HG03378 (cell line): ENCODE results near the gene APIP.

Experiments
- ATAC-seq: cut with Tn5 transposase; IDR thresholded peaks from one replicate; pipeline ENCODE4 v1.9.1; 2021; ENCODE audit warnings: mild to moderate bottlenecking, moderate library complexity; ENCODE audit not compliant: unreplicated experiment

APIP gene

GRCh38 chr11:34916015-34916842 is at the start of gene APIP, which contains the start of gene PDHX:
Gene APIP, minus strand, starts transcription at chr11:34916379. Its CDS starts 95 bp downstream, at chr11:34916284.
Gene PDHX, plus strand, starts transcription at chr11:34916618. Its CDS starts 38 bp downstream, at chr11:34916656.
- peak; percentile 93 for ATAC-seq

GRCh38 chr11:34964610-34965331 is 48.6 kb upstream of the APIP start:
- ATAC-seq = no peak

- ATAC-seq = no peak
Measured at GRCh38 chr11:34963351-34963750, 47.2 kb upstream of the APIP start.

- no peak for ATAC-seq
Measured at GRCh38 chr11:34962034-34962433, 45.9 kb upstream of the APIP start.

- no peak for ATAC-seq
Measured at GRCh38 chr11:34960277-34960676, 44.1 kb upstream of the APIP start.

- no peak for ATAC-seq
Measured at GRCh38 chr11:34959770-34960169, 43.6 kb upstream of the APIP start.

GRCh38 chr11:34957606-34958005 is 41.4 kb upstream of the APIP start:
- ATAC-seq = no peak

GRCh38 chr11:34957206-34957605 is 41.0 kb upstream of the APIP start:
- ATAC-seq = no peak

- no peak for ATAC-seq
Measured at GRCh38 chr11:34953955-34954354, 37.8 kb upstream of the APIP start.

GRCh38 chr11:34948696-34949095 is 32.5 kb upstream of the APIP start:
- no peak for ATAC-seq

- ATAC-seq = no peak
Measured at GRCh38 chr11:34944692-34945091, 28.5 kb upstream of the APIP start.

GRCh38 chr11:34941688-34942087 is 25.5 kb upstream of the APIP start:
- no peak for ATAC-seq

- ATAC-seq = no peak
Measured at GRCh38 chr11:34940026-34940677, 24.0 kb upstream of the APIP start.

- no peak for ATAC-seq
Measured at GRCh38 chr11:34938611-34939010, 22.4 kb upstream of the APIP start.

- no peak for ATAC-seq
Measured at GRCh38 chr11:34936945-34937629, 20.9 kb upstream of the APIP start.

GRCh38 chr11:34929794-34930763 is 13.9 kb upstream of the APIP start:
- ATAC-seq = no peak

- no peak for ATAC-seq
Measured at GRCh38 chr11:34928960-34929680, 12.9 kb upstream of the APIP start.

GRCh38 chr11:34928268-34928959 is 12.2 kb upstream of the APIP start:
- no peak for ATAC-seq

- ATAC-seq = no peak
Measured at GRCh38 chr11:34926831-34927132, 10.6 kb upstream of the APIP start.
